CD1c-positive myeloid dendritic cell (primary cell): Measurements from ENCODE around the gene MUL1.

Experiments
- DNase-seq: peaks from one replicate; pipeline ENCODE4 v3.0.0-alpha.2; 2016; ENCODE audit errors: extremely low spot score

Gene MUL1

DNA sequence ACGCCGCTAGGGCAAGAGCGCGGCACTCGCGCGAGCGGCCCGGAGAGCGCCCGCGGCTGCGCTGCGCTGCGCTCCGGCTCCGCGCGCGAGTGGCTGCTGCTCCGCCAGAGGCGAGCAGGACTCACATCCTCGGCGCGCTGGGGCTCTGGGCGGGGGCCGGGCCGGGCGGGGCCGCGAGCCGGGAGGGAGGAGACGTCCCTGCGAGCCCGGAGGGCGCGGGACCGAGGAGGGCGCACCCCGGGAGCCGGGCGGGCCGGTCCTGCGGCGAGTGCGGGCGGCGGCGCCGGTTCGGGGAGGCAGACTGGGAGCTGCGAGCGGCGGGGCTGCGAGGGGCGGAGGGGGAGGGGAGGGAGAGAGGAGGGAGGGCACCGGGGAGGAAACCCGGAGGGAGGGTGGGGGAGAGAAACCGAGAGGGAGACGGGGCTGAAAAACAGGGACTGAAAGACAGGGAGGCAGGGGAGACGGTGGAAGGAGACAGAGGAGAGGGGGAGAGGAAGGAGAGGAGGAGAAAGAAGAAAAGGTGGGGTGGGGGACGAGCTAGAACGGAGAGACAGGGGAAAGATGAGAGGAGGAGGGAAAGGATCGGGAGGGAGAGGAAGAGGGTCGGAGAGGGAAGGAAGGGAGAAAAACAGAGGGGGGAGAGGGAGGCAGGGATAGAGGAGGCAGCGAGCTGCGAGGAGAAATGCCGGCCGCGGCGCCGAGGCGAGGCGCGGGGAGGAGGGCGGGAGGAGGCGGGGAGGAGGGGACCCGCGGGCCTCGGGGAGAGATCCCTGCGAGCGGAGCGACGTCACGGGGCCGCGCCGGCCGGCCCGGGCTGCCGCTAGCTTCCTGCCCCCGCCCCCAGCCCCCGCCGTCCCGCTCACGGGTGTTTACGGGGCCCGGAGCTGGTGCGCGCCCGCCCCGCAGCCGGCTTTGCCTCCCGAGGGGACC lies 22.2 kb downstream of the MUL1 start, which contains the start of gene CAMK2N1:
Gene CAMK2N1 (minus strand): TSS at position 684 of the 930 bp plus-strand sequence. CDS start 831 bp downstream, outside the sequence.
- DNase-seq, result peak; percentile 22

GRCh38 chr1:20484519-20485462 lies 23.2 kb downstream of the MUL1 start:
- DNase-seq, result no peak

DNA sequence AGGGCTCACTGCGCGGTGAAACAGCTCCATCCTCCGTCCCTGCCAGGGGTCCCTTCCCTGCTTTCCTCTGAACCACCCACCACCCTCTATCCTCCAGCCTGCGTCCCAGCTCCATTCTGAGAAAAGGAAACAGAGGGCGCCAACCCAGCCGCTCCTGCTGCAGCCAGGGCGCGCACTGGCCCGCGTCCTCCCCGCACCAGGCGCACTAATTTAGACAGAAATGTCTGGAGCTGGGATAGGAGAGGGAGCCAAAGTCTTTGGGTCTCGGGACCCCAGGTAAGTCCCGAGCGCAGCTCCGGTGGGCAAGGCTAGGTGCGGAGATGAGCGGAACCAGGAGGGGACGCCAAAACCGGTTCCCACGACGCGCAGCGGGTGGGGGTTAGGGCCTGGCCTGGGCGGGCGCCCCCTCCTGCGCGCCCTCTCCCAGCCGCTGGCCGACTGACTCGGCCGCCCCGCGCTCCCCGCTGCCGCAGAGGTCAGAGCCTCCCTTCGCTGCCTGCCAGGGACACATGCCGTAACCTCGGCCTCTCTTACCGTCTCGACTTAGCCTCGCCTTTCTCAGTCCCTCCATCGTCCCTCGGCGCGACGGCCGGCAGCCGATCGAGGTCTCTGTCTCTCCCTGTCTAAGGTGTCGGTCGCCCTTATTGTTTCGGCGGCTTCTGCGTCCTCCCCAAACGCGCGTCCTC lies 24.0 kb downstream of the MUL1 start:
- DNase-seq, result no peak

- no peak for DNase-seq
These were observed 24.7 kb downstream of the MUL1 start for GRCh38 chr1:20483098-20483832.

DNA sequence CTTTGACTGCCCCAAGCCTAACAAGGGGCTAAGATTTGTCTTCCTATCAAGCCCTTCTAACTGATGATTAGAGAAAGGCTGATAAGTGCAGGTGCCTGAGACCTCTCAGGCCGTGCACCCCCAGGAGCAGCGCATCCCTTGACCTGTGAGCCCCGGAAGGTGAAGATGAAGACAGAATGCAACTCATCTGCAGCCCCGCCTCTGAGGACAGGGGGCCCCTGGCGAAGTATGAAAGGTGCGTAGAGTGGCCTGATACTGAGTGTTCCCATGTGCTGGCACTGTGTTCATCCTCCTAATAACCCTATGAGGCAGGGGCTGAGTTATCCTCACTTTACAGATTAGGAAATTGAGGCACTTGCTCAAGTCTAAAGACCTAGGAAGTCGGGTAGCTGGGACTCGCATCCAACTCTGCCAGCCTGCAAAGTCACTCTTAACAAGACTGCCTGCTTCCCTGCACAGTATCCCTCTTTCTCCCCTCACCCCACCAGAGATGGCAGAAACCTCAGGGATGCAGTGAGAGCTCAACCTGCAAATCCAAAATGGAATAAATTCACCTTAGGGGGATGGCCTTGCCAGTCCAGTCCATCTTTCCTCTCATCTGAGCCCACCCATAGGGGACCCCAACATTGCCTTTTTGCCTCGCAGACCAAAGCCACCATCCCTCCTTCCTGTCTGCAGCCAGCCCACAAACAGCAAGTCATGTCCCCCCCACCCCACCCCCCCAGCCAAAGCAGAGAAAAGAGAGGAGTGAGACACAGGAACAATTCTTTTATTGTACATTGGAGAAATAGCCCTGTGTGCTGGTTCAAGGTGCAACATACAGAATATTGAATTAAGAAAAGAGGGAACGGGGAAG lies 26.1 kb downstream of the MUL1 start:
- DNase-seq, result no peak

DNA sequence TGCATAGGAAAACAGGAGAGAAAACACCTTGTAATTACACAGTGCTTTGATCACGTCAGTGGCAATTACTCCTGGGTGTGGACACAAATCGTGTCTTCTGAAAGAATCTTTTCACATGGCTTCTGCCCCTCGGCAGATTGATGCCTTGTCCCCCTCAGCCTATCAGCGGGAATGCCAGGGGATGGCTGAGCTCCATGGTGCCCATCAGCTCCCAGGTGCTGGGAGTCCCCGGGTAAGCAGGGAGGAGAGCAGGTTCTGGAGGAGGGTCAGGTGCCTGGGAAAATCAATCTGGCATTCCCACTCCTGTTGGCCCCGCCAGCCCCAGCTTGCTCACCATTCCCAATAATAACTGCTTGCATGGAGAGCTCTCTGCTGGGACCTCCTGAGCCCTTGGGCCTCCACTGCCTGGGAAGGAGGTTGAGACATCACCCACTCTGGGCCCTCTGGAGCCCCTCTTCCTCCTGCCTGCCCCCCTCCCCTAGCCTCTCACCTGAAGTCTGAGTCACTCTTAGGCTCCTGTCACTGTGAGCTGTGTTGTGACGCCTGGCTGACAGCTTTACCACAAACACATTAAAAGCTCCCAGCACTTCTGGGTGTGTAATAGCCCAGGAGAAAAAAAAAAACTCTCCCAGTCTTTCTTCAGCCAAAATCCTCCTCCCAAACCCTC lies 26.9 kb downstream of the MUL1 start:
- DNase-seq, result no peak

- no peak for DNase-seq
These were observed 27.6 kb downstream of the MUL1 start for GRCh38 chr1:20480243-20480944.

GRCh38 chr1:20479840-20480239 lies 28.1 kb downstream of the MUL1 start:
- DNase-seq, result no peak

DNA sequence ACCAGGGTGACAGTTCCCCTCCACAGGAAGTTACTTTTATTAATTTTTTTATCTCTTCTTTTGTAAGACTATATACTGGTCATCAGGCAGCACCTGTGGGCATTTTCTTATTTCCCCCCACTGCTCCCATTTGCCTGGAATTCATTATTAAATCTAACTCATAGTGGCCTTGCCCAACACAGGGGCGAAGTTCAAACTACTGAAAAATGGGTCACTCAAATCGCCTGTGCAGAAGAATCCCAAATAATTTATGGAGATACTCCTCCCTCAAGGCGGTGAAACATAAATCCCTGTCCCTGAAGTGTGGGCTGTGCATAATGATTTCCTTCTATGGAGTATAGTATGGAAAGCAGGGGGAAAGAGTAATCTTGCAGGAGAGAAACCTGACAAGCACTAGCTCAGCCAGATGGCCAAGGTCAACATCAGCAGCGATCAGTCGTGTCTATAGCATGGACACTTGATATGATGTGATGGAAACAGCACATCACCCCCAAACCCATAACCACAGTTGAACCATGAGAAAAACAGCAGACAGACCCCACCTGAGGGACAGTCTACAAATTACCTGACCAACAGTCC lies 29.8 kb downstream of the MUL1 start:
- DNase-seq, result no peak

DNA sequence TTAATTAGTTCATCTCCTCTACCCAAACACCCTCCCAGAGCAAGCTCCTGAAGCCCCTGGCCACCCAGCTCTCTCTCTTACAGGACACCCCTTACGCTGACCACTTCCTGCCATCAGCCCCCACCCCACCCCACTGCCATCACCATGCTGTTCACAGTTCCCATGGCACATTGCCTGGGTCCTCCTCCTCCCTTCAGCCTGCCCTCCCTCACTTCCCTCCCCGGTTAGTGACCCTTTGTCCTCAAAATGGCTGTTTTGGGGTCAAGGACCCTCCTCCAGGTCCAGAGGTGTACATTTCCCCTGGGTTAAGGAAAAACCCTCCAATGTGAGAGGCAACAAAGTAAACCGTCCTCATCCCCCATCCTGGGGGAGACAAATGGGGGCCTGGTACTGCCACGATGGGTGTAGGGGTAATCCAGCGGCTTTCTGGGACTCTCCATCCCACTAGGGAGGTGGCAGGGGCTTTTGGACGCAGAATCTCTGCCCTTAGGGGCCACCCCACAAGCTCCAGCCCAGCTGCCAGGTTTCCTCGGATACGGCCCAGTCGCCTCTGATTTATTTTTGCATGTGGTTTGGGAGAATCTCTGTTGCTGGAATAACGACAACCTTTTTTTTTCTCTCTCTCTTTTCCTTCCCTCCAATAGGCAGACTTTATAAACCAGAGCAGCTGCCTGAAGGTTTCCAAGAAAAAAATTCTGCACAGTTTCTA lies 30.4 kb downstream of the MUL1 start:
- no peak for DNase-seq

DNA sequence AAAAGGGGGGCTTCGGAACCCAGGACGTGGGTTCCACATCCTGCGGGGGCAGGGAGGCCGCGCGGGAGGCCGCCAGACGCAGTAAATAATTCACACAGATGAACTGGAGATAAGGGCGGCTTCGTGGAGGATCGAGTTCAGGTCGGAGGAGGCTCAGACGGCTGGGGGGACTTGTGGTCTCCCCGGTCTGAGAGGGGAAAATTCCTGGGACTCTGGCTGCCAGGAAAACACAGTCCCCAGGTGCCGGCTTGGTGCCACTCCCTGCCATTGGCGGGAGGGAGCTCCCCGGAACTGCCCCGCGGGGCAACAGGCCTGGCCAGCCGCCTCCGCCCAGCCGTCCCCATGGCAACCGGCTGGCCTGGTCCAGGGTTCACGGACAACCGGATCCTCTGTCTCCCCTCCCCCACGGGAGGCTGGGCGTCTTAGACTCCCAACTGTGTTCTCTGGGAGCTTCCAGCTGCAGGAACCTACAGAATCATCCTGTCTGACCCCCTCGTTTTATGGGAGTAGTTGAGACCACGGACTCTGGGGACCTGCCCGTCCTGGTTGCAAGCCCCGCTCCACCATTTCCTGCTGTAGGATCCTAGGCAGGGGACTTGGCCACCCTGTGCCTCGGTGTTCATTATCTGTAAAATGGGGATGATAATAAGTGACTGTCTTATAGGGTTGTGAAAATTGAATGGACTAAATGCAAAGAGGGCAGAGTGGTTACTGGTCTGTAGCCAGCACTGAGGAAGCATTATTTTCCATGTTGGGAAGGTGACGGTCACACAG lies 31.5 kb downstream of the MUL1 start:
- DNase-seq, result no peak

- DNase-seq, result no peak
These were observed 33.0 kb downstream of the MUL1 start for GRCh38 chr1:20474996-20475395.

GRCh38 chr1:20474333-20474975 lies 33.5 kb downstream of the MUL1 start:
- DNase-seq, result no peak

DNA sequence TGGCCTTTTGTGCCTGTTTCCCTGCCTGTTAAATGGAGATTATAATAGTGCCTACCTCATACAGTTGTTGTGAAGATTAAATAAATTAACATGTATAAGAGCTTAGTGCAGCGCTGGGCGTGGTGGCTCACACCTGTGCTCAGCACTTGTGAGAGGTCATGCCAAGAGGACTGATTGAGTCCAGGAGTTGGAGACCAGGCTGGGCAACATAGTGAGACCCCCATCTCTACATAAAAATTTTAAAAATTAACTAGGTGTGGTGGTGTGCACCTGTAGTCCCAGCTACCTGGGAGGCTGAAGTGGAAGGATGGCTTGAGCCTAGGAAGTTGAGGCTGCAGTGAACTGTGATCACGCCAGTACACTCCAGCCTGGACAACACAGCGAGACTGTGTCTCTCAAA lies 34.1 kb downstream of the MUL1 start:
- DNase-seq, result no peak

DNA sequence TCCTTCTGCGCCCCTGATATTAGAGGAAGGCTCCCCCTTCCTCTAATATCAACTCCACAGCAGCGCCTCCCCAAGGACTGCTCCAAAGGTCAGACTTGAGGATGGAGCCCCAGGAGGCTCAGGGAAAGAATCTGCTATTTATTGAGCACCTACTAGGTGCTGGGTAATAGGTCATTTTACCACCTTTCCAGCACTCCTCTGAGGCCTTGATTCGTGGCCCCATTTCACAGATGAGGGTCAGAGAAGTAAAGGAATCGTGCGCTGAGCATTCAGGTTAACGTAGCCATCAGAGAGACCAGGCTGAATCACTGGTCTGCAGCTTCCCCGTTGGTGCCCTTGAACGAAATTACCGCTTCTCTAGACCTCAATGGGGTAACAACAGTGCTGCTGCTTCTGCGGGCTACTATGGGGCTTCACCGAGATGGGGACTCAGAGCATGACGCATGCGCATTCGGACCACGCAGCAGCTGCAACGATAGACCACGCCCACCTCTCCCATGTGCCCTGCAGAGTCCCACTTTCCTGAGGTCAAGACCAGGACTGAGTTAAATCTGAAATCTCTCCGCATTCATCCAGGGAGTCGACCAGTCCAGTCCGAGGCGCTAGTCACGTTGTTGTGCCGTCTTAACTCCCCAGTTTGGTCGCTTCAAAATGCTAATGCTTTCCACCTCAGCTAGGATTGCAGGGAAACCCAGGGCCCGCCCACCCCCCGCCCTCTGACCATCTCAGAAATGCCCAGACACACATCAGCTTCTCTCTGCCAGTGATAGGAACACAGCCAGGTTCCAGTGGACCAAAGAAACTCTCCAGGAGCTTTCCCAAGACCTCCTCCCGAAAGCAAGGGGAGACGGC lies 34.9 kb downstream of the MUL1 start:
- DNase-seq, result peak; percentile 10

- DNase-seq, result no peak
These were observed 35.8 kb downstream of the MUL1 start for GRCh38 chr1:20472121-20472520.
